HTERT RPE-1 (cell line): ENCODE results near the gene AKAP10.
"Not testable (repeated sequence)": the region's sequence is repeated elsewhere in the genome, so short reads cannot be mapped to it uniquely, and the experiment has no call there.

Source experiments
- in situ Hi-C: fragments of 300-500 bp; cut with MboI; formaldehyde crosslinking; loops from 4 replicates; pipeline ENCODE4 v1.14.3; 2020; ENCODE audit warnings: low sequenced_read_pairs

AKAP10 gene, protein sequence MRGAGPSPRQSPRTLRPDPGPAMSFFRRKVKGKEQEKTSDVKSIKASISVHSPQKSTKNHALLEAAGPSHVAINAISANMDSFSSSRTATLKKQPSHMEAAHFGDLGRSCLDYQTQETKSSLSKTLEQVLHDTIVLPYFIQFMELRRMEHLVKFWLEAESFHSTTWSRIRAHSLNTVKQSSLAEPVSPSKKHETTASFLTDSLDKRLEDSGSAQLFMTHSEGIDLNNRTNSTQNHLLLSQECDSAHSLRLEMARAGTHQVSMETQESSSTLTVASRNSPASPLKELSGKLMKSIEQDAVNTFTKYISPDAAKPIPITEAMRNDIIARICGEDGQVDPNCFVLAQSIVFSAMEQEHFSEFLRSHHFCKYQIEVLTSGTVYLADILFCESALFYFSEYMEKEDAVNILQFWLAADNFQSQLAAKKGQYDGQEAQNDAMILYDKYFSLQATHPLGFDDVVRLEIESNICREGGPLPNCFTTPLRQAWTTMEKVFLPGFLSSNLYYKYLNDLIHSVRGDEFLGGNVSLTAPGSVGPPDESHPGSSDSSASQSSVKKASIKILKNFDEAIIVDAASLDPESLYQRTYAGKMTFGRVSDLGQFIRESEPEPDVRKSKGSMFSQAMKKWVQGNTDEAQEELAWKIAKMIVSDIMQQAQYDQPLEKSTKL

DNA sequence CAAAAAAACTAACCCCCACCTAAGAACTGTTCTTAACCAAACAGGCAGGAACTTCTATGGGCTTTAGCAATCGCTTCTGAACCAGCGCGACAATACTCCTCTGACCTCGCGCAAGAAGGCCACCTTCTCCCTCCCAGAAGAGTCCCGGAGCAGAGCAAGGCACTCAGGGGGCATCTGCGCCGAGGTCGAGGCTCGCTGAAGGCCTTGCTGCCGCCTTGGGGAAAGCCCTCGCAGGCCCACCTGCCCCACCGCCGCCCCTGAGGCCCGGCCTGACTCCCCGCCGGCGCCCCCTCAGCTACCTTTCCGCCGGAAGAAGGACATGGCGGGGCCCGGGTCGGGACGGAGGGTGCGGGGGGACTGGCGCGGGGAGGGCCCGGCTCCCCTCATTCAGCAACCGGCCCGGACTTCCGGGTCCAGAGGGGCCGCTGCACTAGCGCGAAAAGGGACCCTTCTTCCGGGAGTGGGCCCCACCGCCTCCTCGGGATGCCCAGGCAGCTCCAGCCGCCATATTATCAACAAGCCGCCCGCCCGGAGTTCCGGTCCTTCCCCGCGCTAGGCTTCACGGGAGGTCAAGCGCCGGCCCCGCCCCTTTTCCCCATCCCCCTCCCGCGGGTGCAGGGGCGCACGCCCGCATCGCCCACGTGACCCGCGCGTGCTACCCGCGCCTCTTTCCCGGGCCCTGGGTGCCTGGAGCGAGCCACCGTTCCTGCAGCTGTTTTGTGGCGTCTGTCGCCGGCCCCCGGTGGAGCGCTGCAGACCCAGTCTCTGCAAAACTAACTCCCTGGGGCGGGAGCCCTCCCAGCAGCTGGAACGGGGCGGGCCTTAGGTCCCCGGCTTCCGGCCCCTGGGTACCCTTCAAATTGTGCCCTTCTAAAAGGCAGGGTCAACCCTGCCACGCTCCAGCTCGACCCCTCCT, at the start of gene AKAP10:
Gene AKAP10 (minus strand): TSS at position 536 of the 916 bp plus-strand sequence. CDS start 149 bp downstream, at position 387.
- in situ Hi-C loops = loop anchor here (25.0 kb wide), 1 partner anchor 135 kb away; no protein-coding TSS in a partner anchor

DNA sequence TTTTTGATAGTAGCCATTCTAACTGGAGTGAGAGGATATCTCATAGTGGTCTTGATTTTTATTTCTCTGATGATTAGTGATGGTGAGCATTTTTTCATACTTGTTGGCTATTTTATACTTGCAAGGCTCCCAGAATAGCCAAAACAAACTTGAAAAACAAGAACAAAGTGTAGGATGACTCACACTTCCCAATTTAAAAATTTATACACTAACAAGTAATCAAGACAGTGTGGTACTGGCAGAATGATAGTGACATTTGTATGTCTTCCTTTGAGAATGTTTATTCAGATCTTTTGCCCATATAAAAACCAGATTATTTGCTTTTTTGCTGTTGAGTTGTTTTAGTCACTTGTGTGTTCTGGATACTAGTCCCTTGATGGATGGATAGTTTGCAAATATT, 49.3 kb upstream of the AKAP10 start:
- in situ Hi-C loops = no loop called here

GRCh38 chr17:20022701-20023100, 45.1 kb upstream of the AKAP10 start:
- in situ Hi-C loops = no loop called here

DNA sequence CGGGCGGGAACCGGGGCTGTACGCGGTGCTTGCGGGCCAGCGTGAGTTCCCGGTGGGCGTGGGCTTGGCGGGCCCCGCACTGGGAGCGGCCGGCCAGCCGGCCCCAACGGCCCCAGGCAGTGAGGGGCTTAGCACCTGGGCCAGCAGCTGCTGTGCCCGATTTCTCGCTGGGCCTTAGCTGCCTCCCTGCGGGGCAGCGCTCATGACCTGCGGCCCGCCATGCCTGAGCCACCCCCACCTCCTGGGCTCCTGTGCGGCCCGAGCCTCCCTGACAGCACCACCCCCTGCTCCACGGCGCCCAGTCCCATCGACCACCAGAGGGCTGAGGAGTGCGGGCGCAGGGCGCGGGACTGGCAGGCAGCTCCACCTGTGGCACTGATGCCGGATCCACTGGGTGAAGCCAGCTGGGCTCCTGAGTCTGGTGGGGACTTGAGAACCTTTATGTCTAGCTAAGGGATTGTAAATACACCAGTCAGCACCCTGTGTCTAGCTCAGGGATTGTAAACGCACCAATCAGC, 38.9 kb upstream of the AKAP10 start:
- in situ Hi-C loops = not testable (repeated sequence)

- in situ Hi-C loops = no loop called here
These were observed 34.4 kb upstream of the AKAP10 start for GRCh38 chr17:20012017-20012536.

- in situ Hi-C loops = no loop called here
These were observed 33.3 kb upstream of the AKAP10 start for GRCh38 chr17:20010936-20011335.

GRCh38 chr17:20010099-20010863, 32.7 kb upstream of the AKAP10 start:
- in situ Hi-C loops = no loop called here

DNA sequence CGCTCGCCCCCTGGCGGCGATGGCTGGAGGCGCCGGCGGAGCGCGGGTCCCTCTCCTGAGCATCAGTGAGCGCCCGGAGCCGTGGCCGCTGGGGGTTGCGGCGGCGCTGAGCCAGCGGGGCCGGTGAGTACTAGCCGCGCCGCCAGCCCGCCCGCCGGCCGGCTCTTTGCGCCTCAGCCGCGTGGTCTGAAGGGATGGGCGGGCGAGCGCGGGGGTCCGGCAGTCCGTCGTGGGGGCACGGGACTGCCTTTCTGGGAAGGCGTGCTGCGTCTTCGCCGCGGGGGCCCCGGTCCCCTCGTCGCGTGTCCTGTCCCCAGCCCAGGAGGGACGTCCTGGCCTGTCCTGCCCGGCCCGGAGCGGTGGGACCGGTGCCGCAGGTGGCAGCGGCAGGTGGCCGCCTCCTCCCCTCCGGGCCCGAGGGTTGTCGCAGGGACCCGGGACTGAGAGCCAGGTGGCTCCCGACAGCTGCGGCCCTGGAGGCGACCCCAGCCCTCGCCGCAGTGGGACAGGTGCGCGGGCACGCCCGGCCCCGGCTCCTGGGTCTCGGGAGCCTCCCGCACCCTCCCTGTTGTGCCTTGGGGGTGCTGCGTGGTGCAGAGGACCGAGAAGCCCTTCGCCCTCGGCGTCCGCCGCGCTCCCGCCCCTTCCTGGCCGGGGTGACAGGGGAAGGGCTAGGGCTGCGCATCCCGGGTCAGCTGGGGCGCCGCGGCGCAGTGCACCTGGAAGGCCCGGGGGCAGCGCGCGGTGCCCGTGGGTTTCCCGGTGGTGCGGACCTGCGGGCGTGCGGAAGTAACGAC, 31.9 kb upstream of the AKAP10 start, which contains the start of gene SPECC1:
Gene SPECC1 (plus strand): TSS at position 58 of the 797 bp plus-strand sequence. CDS start 87,293 bp downstream, outside the sequence.
- in situ Hi-C loops = no loop called here

- in situ Hi-C loops = no loop called here
These were observed 31.3 kb upstream of the AKAP10 start for GRCh38 chr17:20009052-20009301.

DNA sequence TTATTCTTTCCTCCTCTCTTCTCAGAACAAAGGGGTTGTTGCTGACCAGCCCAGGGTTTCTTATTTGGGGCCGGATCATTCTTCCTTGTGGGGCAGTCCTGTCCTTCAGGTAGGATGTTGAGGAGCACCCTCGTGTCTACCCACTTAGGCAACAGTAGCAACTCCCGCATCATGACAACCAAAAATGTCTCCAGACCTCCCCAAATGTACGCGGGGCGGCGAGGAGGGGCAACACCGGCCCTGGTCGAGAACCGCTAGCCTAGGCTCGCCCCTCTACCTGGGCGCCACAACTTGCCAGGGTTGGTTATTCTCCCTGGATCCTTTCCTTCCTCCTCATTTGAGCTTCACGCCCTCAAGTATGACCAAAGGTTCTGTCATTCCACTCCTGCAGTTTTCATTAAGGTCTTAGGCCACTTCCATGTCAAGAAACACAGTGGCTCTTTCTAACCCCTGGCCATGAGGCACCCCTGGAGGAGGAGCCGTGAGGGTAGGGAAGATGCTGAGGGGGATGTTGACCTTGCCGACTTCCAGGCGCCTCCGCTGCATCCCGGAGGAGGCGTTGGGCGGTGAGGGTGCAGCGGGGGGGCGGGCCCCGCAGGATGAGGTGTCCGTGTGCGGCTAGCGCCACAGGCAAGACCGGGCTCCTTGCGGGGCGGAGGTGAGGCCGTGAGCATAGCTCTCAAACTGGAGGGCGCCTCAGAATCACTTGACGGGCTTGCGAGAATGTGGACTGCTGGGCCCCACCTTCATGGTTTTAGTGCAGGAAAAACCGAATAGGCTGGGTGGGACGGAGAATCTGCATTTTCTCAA, 30.8 kb upstream of the AKAP10 start:
- in situ Hi-C loops = no loop called here

GRCh38 chr17:19996502-19996901, 18.9 kb upstream of the AKAP10 start:
- in situ Hi-C loops = loop anchor here (25.0 kb wide), 1 partner anchor 116 kb away; no protein-coding TSS in a partner anchor

- in situ Hi-C loops = loop anchor here (25.0 kb wide), 1 partner anchor 116 kb away; no protein-coding TSS in a partner anchor
These were observed 18.5 kb upstream of the AKAP10 start for GRCh38 chr17:19996086-19996485.

GRCh38 chr17:19992803-19993713, 15.4 kb upstream of the AKAP10 start:
- in situ Hi-C loops = loop anchor here (25.0 kb wide), 1 partner anchor 119 kb away; no protein-coding TSS in a partner anchor

GRCh38 chr17:19991252-19991885, 13.7 kb upstream of the AKAP10 start:
- in situ Hi-C loops = loop anchor here (25.0 kb wide), 1 partner anchor 121 kb away; no protein-coding TSS in a partner anchor

GRCh38 chr17:19987897-19988296, 10.3 kb upstream of the AKAP10 start:
- in situ Hi-C loops = loop anchor here (25.0 kb wide), 1 partner anchor 124 kb away; no protein-coding TSS in a partner anchor
